ENCODE data around the gene SLAIN1.

- no peak for TF ChIP-seq CTCF (conservative IDR thresholded peaks at IDR 0.05; ENCODE audit: low read depth, low read length)
- no peak for TF ChIP-seq POLR2A (IDR thresholded peaks at IDR 0.05; ENCODE audit: low read depth, low read length)
- TF ChIP-seq FOS (IDR thresholded peaks at IDR 0.05; ENCODE audit: low read depth, low read length), result no peak
- TF ChIP-seq USF2 (IDR thresholded peaks at IDR 0.05; ENCODE audit: low read depth, low read length), result no peak
- TF ChIP-seq MXI1 (IDR thresholded peaks at IDR 0.05; ENCODE audit: borderline replicate concordance, low read depth, low read length), result no peak
- no peak for TF ChIP-seq MAZ (IDR thresholded peaks at IDR 0.05; ENCODE audit: borderline replicate concordance, low read depth, low read length)
- no peak for TF ChIP-seq CHD1 (IDR thresholded peaks at IDR 0.05; ENCODE audit: low read depth, low read length)
- no peak for TF ChIP-seq NFE2L2 (IDR thresholded peaks at IDR 0.05; ENCODE audit: low read depth, low read length)
- TF ChIP-seq CEBPB (IDR thresholded peaks at IDR 0.05; ENCODE audit: low read depth, low read length), result no peak
- no peak for TF ChIP-seq BHLHE40 (IDR thresholded peaks at IDR 0.05; ENCODE audit: low read depth, low read length)
- no peak for TF ChIP-seq MAFK (IDR thresholded peaks at IDR 0.05; ENCODE audit: low read depth, low read length)
- TF ChIP-seq RAD21 (IDR thresholded peaks at IDR 0.05; ENCODE audit: low read length), result no peak
- no peak for TF ChIP-seq SMC3 (IDR thresholded peaks at IDR 0.05; ENCODE audit: low read depth, low read length)
- no peak for TF ChIP-seq ELK1 (IDR thresholded peaks at IDR 0.05; ENCODE audit: borderline replicate concordance, low read depth, low read length)
These were observed 3.8 kb downstream of the SLAIN1 start for GRCh38 chr13:77701305-77701704.
